Endothelial cell of umbilical vein (primary cell): Measurements from ENCODE around the gene SNED1. TPM values are rescaled to one million over a fixed set of nuclear protein-coding genes. Genes with fewer than 3 reads are reported as not detected.

Experiments used
- BruUV-seq: library from RNA; stranded (reverse); fragments of 400-500 nt; replicated peaks from 2 replicates; lab custom pipeline; 2021; lab: Mats Ljungman, UMichigan
- CTCF ChIA-PET: fragments of 300-600, 350-600 bp; sonication (Branson Sonifier 250); formaldehyde crosslinking; loops from one replicate; lab custom pipeline; 2021; ENCODE audit warnings: antibody characterized with exemption, inconsistent platforms; lab: Charles Lee
- POLR2A ChIA-PET: fragments of 300-600, 350-600 bp; sonication (Branson Sonifier 250); formaldehyde crosslinking; loops from one replicate; lab custom pipeline; 2021; ENCODE audit warnings: antibody characterized with exemption, inconsistent platforms; lab: Charles Lee
- DNase-seq: peaks from one replicate; pipeline ENCODE4 v3.0.0-alpha.2; 2011; ENCODE audit warnings: low read depth, low spot score
- FAIRE-seq: peaks from 2 replicates; lab custom pipeline; 2011; peaks lifted over from hg19 to GRCh38; lab: Jason Lieb, UNC
- H2AFZ ChIP-seq: 2 replicates; pipeline ENCODE4 v1.6.0; 2012; ENCODE audit warnings: low read depth, low read length, control low read depth, inconsistent platforms
- H3K27ac ChIP-seq: 2 replicates; pipeline ENCODE4 v1.5.1; 2011; ENCODE audit warnings: low read depth, mild to moderate bottlenecking, control low read depth, low read length, moderate library complexity; ENCODE audit not compliant: insufficient read depth
- H3K27me3 ChIP-seq, 2 experiments: 2 replicates each; pipeline versions ENCODE4 v1.6.0 to v1.6.1; 2011; ENCODE audit warnings: low read length in 2 of 2, mixed read lengths in 1 of 2; ENCODE audit not compliant: control insufficient read depth in 2 of 2, insufficient read depth in 2 of 2
- H3K36me3 ChIP-seq, 2 experiments: 2 replicates in 1 of 2; 3 replicates in 1 of 2; pipeline ENCODE4 v1.5.1; 2011; ENCODE audit warnings: low read length in 2 of 2, mild to moderate bottlenecking in 1 of 2, moderate library complexity in 1 of 2; ENCODE audit not compliant: control insufficient read depth in 2 of 2, insufficient read depth in 2 of 2; ENCODE audit errors: extremely low read depth in 1 of 2
- H3K4me1 ChIP-seq: 3 replicates; pipeline ENCODE4 v1.5.1; 2011; ENCODE audit warnings: mild to moderate bottlenecking, low read length; ENCODE audit not compliant: control insufficient read depth, insufficient read depth; ENCODE audit errors: extremely low read depth
- H3K4me2 ChIP-seq: 2 replicates; pipeline ENCODE4 v1.6.1; 2011; ENCODE audit warnings: low read length, control low read depth, mixed read lengths; ENCODE audit not compliant: insufficient read depth
- H3K4me3 ChIP-seq, 3 experiments: fragments of 200-600 bp in 1 of 3; sonication (generic), shearing (Covaris generic) in 1 of 3; replicated peaks in 1 of 3; 2 replicates each; pipeline ENCODE4 v1.5.1; 2011 to 2016; ENCODE audit warnings: control low read depth in 3 of 3, low read length in 3 of 3, mild to moderate bottlenecking in 2 of 3, inconsistent platforms in 1 of 3, low read depth in 1 of 3, moderate library complexity in 1 of 3; ENCODE audit not compliant: insufficient read depth in 1 of 3
- H3K79me2 ChIP-seq: 2 replicates; pipeline ENCODE4 v1.6.0; 2012; ENCODE audit warnings: low read length, inconsistent platforms; ENCODE audit not compliant: control insufficient read depth, insufficient read depth
- H3K9ac ChIP-seq: replicated peaks from 2 replicates; pipeline ENCODE3; 2011; ENCODE audit warnings: low read length, control low read depth; ENCODE audit not compliant: insufficient read depth; ENCODE audit errors: extremely low read depth
- H3K9me1 ChIP-seq: replicated peaks from 3 replicates; pipeline ENCODE4 v1.6.0; 2011; ENCODE audit warnings: mild to moderate bottlenecking, low read length; ENCODE audit not compliant: control insufficient read depth, insufficient read depth; ENCODE audit errors: extremely low read depth
- H3K9me3 ChIP-seq: replicated peaks from 2 replicates; pipeline ENCODE4 v1.5.1; 2012; ENCODE audit warnings: low read length, inconsistent platforms; ENCODE audit not compliant: control insufficient read depth, insufficient read depth
- H4K20me1 ChIP-seq: replicated peaks from 2 replicates; pipeline ENCODE3; 2011; ENCODE audit warnings: mild to moderate bottlenecking, low read length; ENCODE audit not compliant: control insufficient read depth, insufficient read depth; ENCODE audit errors: extremely low read depth
- EZH2 ChIP-seq: IDR thresholded peaks from 2 replicates; pipeline ENCODE4 v1.6.1; 2012; ENCODE audit warnings: borderline replicate concordance, low read depth, mild to moderate bottlenecking, moderate library complexity, low read length, inconsistent platforms; ENCODE audit not compliant: severe bottlenecking
- FOS ChIP-seq: IDR thresholded peaks from 2 replicates; pipeline ENCODE4 v1.6.1; 2011; ENCODE audit warnings: mild to moderate bottlenecking, low read length, moderate library complexity, borderline replicate concordance; ENCODE audit not compliant: insufficient read depth
- GATA2 ChIP-seq: IDR thresholded peaks from 2 replicates; pipeline ENCODE4 v1.7.0; 2011; ENCODE audit warnings: low read depth, mild to moderate bottlenecking, moderate library complexity, mixed read lengths, low read length; ENCODE audit not compliant: insufficient read length, insufficient read depth
- JUN ChIP-seq: IDR thresholded peaks from 2 replicates; pipeline ENCODE4 v1.6.1; 2011; ENCODE audit warnings: borderline replicate concordance, low read depth; ENCODE audit not compliant: insufficient read length, insufficient read depth
- MYC ChIP-seq: IDR thresholded peaks from one replicate; pipeline ENCODE4 v1.6.1; 2011; ENCODE audit warnings: mild to moderate bottlenecking, low read depth, low read length
- POLR2A ChIP-seq: IDR thresholded peaks from 2 replicates; pipeline ENCODE4 v1.6.1; 2012; ENCODE audit warnings: low read depth, mild to moderate bottlenecking, control low read depth, low read length
- POLR2AphosphoS5 ChIP-seq: IDR thresholded peaks from 2 replicates; pipeline ENCODE4 v1.6.1; 2012; ENCODE audit warnings: low read depth, mild to moderate bottlenecking, control low read depth, low read length, moderate library complexity; ENCODE audit not compliant: insufficient read depth
- dilution Hi-C: fragments of 300-500 bp; cut with MboI; formaldehyde crosslinking; loops from one replicate; pipeline ENCODE4 v1.15.0; 2019; ENCODE audit warnings: low sequenced_read_pairs; ENCODE audit not compliant: extremely low pct_ligation_motif_present
- intact Hi-C: fragments of 100-400 bp; cut with micrococcal nuclease; formaldehyde crosslinking; loops from one replicate; pipeline ENCODE4 v1.10.0; 2022
- polyA plus RNA-seq, 4 experiments: library from polyadenylated mRNA; depleted of rRNA in 3 of 4; stranded (reverse) in 3 of 4; unstranded in 1 of 4; fragments of >200 nt; gene quantifications; 2 replicates each; pipeline versions ENCODE4 v1.2.1 to v1.2.3, GENCODE V29; 2011 to 2012; ENCODE audit warnings: missing spikeins in 1 of 4
- total RNA-seq: library from RNA; stranded (reverse); gene quantifications from 2 replicates; pipeline ENCODE4 v1.2.3, GENCODE V29; 2021
- TF ChIP-seq, protein P1 (sequence below): IDR thresholded peaks from 2 replicates; pipeline ENCODE4 v1.6.1; 2011; ENCODE audit not compliant: insufficient read depth, insufficient read length
- TF ChIP-seq, protein P2 (sequence below), 2 donors: IDR thresholded peaks; 1 replicate in 1 of 2; 2 replicates in 1 of 2; pipeline ENCODE4 v1.5.1; 2011; ENCODE audit warnings: low read length in 2 of 2, mild to moderate bottlenecking in 2 of 2, moderate library complexity in 2 of 2, control low read depth in 1 of 2, inconsistent platforms in 1 of 2, low read depth in 1 of 2; ENCODE audit not compliant: insufficient read depth in 1 of 2; ENCODE audit errors: extremely low read depth in 1 of 2

SNED1 gene
- total and polyA plus RNA-seq, 2 donors (not counting 3 experiments of a cell fraction or from before 2014, with no cell fraction given) = 14.1 to 17.2 TPM

DNA sequence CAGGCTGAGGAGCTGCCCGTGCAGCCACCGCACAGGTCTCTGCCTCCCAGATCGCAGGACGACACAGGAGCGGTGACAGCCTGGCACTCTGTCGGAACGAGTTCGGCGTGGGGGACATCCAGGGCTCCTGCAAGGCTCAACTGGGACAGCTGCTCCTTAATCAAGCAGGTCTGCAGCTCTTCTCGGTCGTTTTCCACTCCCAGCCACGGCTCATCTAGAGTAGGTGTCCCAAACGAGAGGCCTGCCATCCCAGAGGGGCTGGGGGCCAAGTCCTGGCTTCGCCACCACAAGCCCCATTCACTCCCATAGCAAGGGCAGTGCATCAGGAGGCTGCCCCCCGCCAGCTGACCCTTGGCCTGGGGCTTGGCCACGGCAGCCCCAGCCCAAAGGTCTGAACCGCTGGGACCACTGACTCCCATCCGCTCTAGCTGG is 128.4 kb downstream of the SNED1 start:
- no peak overlapping the region for H2AFZ ChIP-seq
- H3K36me3 ChIP-seq = peaks cover 0 to 2% of the 10 kb centered on the region in 2 experiments
- H3K4me2 ChIP-seq = no peak overlapping the region
- H3K27ac ChIP-seq = no peak overlapping the region
- BruUV-seq = no TSS peak
- H3K9me3 ChIP-seq = no peaks in the 10 kb centered on the region
- H3K79me2 ChIP-seq = no peaks in the 10 kb centered on the region
- CTCF ChIA-PET = no interaction called here
- no peaks in the 10 kb centered on the region for H3K4me1 ChIP-seq
- no peak for DNase-seq
- no peak for TF ChIP-seq POLR2AphosphoS5
- TF ChIP-seq, protein P1, sequence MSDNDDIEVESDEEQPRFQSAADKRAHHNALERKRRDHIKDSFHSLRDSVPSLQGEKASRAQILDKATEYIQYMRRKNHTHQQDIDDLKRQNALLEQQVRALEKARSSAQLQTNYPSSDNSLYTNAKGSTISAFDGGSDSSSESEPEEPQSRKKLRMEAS = no peak
- no peak for TF ChIP-seq JUN
- no peak for TF ChIP-seq FOS
- no peak for TF ChIP-seq EZH2
- TF ChIP-seq MYC = no peak
- TF ChIP-seq POLR2A = no peak
- TF ChIP-seq, protein P2, sequence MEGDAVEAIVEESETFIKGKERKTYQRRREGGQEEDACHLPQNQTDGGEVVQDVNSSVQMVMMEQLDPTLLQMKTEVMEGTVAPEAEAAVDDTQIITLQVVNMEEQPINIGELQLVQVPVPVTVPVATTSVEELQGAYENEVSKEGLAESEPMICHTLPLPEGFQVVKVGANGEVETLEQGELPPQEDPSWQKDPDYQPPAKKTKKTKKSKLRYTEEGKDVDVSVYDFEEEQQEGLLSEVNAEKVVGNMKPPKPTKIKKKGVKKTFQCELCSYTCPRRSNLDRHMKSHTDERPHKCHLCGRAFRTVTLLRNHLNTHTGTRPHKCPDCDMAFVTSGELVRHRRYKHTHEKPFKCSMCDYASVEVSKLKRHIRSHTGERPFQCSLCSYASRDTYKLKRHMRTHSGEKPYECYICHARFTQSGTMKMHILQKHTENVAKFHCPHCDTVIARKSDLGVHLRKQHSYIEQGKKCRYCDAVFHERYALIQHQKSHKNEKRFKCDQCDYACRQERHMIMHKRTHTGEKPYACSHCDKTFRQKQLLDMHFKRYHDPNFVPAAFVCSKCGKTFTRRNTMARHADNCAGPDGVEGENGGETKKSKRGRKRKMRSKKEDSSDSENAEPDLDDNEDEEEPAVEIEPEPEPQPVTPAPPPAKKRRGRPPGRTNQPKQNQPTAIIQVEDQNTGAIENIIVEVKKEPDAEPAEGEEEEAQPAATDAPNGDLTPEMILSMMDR (IDR thresholded peaks at IDR 0.05; ENCODE audit: extremely low read depth in 1 of 2, insufficient read depth in 1 of 2, low read depth in 1 of 2, low read length in 2 of 2) = no peak
- TF ChIP-seq GATA2 = no peak
- intact Hi-C loops = no loop called here
- no peak overlapping the region for H3K4me3 ChIP-seq
- H3K9me1 ChIP-seq = no peaks in the 10 kb centered on the region
- no peak overlapping the region for H3K9ac ChIP-seq
- FAIRE-seq = no peak
- POLR2A ChIA-PET = no interaction called here
- dilution Hi-C loops = no loop called here
- no peaks in the 10 kb centered on the region for H3K27me3 ChIP-seq
- no peaks in the 10 kb centered on the region for H4K20me1 ChIP-seq
